Thyroid gland (tissue), 4 donors: ENCODE data around the gene ITPR3.

ENCODE experiments used
- CTCF ChIP-seq, 6 experiments: fragments of 200-600 bp in 3 of 6; fragments of 450-650 bp in 3 of 6; sonication (generic) in 3 of 6; IDR thresholded peaks; one replicate each; pipeline ENCODE4 v1.5.1; 2016 to 2019; ENCODE audit warnings: antibody characterized with exemption in 6 of 6, mild to moderate bottlenecking in 2 of 6, inconsistent platforms in 1 of 6, moderate library complexity in 1 of 6
- POLR2A ChIP-seq, 2 donors: fragments of 450-650 bp; IDR thresholded peaks; one replicate each; pipeline ENCODE4 v1.6.1; 2017; ENCODE audit warnings: antibody characterized with exemption in 2 of 2, mild to moderate bottlenecking in 2 of 2, moderate library complexity in 1 of 2

- no peak for TF ChIP-seq CTCF (IDR thresholded peaks at IDR 0.05)
- TF ChIP-seq POLR2A (IDR thresholded peaks at IDR 0.05), result no peak
Observed at GRCh38 chr6:33684428-33684896, 63.3 kb downstream of the ITPR3 start.
